Prostate gland (tissue), 2 donors: Measurements from ENCODE around the gene RGS9.
"Not testable (repeated sequence)": the region's sequence is repeated elsewhere in the genome, so short reads cannot be mapped to it uniquely, and the experiment has no call there.

Source experiments
- POLR2A ChIP-seq: fragments of 450-650 bp; IDR thresholded peaks from one replicate; pipeline ENCODE4 v1.6.1; 2016; ENCODE audit warnings: antibody characterized with exemption, mild to moderate bottlenecking
- POLR2AphosphoS5 ChIP-seq: sonication (generic); formaldehyde crosslinking; IDR thresholded peaks from one replicate; pipeline ENCODE4 v1.6.1; 2017; ENCODE audit warnings: antibody characterized with exemption
- TF ChIP-seq, protein P1 (sequence below), 4 experiments: fragments of 200-600 bp in 2 of 4; fragments of 450-650 bp in 2 of 4; sonication (generic) in 2 of 4; IDR thresholded peaks; 1 replicate in 3 of 4; 2 replicates in 1 of 4; pipeline ENCODE4 v1.5.1; 2016 to 2019; ENCODE audit warnings: antibody characterized with exemption in 4 of 4, mild to moderate bottlenecking in 2 of 4, moderate library complexity in 2 of 4

DNA sequence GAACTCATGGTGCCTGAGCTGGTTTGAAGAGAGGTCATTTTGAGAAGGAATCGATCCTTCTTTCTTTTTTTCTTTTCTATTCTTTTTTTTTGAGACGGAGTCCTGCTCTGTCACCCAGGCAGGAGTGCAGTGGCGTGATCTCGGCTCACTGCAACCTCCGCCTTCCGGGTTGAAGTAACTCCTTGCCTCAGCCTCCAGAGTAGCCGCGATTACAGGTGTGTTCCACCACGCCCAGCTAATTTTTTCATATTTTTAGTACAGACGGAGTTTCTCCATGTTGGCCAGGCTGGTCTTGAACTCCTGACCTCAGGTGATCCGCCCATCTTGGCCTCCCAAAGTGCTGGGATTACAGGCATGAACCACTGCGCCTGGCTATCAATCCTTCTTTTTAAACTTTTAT, 43.1 kb downstream of the RGS9 start:
- TF ChIP-seq, protein P1, sequence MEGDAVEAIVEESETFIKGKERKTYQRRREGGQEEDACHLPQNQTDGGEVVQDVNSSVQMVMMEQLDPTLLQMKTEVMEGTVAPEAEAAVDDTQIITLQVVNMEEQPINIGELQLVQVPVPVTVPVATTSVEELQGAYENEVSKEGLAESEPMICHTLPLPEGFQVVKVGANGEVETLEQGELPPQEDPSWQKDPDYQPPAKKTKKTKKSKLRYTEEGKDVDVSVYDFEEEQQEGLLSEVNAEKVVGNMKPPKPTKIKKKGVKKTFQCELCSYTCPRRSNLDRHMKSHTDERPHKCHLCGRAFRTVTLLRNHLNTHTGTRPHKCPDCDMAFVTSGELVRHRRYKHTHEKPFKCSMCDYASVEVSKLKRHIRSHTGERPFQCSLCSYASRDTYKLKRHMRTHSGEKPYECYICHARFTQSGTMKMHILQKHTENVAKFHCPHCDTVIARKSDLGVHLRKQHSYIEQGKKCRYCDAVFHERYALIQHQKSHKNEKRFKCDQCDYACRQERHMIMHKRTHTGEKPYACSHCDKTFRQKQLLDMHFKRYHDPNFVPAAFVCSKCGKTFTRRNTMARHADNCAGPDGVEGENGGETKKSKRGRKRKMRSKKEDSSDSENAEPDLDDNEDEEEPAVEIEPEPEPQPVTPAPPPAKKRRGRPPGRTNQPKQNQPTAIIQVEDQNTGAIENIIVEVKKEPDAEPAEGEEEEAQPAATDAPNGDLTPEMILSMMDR (IDR thresholded peaks at IDR 0.05): not testable (repeated sequence)
- TF ChIP-seq POLR2A, POLR2AphosphoS5: not testable (repeated sequence)
